ENCODE measurements around the gene TECPR2. TPM values are rescaled to one million over a fixed set of nuclear protein-coding genes. Genes with fewer than 3 reads are reported as not detected.
"Not testable (repeated sequence)": the region's sequence is repeated elsewhere in the genome, so short reads cannot be mapped to it uniquely, and the experiment has no call there.

TECPR2 gene
- total and polyA plus RNA-seq, 12 donors, result 5.1 to 74.3 (median 12.9) TPM

DNA sequence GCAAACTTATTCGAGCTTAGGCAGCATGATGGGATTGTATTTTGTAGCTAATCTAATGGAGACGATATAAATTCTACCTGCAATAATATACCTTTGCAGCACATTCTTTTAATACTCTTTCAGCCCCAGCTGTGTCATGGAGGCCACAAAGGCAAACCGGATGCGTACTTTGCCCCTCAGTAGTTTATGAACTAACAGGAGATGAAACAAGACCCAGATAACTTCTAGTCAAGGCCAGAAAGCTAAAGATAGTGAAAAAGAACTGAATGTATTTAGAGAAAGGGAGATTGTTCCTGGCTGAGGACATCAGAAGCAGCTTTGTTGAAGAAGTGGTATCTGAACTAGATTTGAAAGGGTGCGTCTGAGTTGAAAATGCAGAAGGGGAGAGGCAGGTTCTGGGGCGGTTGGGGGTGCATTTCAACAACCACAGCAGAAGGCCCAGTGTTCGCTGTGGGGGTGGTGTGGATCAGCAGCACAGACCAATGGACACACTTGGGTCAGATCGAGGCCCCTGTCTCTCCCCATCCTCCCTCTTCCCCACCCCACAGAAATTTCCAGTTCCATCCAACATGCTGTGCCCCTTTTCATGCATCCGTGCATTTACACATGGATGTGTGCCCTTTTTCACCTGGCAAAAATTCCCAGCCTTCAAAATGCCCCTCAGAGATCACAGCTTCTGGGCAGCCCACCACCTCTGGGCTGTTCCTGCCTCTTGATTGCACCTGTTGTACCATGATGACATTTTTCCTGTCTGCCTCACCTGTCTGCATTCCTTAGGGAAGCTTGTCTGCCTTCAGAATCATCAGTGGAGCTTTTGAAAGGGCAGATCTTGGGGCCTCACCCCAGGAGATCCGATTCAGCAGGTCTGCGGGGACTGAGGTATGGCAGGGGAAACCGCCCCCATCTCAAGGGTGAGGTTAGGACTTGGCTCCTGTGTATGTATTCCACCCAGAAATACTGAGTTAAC is 41.0 kb upstream of the TECPR2 start:
- no peaks in the 10 kb centered on the region for H3K9me3 ChIP-seq (replicated peaks in 1 of 3)
- no peaks in the 10 kb centered on the region for H3K27me3 ChIP-seq
- no peak for DNase-seq
- H3K27ac ChIP-seq, result peak overlapping the region in 1 of 5 donors; percentile 1
- H3K4me3 ChIP-seq, result no peak overlapping the region
- intact Hi-C loops (cut with DNase I), result loop anchor here in 1 of 2 donors (10.0 kb wide), 1 partner anchor 193 kb away; no protein-coding TSS in a partner anchor
- WGBS, 4 donors, result 78 to 83% (median 80%) methylated on average over 12 of the region's 12 CpGs
- peaks cover 0 to 7% of the 10 kb centered on the region in 2 donors for H3K36me3 ChIP-seq (replicated peaks in 1 of 2)
- TF ChIP-seq POLR2A (IDR thresholded peaks at IDR 0.05), result no peak
- TF ChIP-seq, protein P1, sequence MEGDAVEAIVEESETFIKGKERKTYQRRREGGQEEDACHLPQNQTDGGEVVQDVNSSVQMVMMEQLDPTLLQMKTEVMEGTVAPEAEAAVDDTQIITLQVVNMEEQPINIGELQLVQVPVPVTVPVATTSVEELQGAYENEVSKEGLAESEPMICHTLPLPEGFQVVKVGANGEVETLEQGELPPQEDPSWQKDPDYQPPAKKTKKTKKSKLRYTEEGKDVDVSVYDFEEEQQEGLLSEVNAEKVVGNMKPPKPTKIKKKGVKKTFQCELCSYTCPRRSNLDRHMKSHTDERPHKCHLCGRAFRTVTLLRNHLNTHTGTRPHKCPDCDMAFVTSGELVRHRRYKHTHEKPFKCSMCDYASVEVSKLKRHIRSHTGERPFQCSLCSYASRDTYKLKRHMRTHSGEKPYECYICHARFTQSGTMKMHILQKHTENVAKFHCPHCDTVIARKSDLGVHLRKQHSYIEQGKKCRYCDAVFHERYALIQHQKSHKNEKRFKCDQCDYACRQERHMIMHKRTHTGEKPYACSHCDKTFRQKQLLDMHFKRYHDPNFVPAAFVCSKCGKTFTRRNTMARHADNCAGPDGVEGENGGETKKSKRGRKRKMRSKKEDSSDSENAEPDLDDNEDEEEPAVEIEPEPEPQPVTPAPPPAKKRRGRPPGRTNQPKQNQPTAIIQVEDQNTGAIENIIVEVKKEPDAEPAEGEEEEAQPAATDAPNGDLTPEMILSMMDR (IDR thresholded peaks at IDR 0.05), result no peak
- H3K4me1 ChIP-seq (replicated peaks in 1 of 2), result peaks cover 6 to 30% of the 10 kb centered on the region in 2 donors

DNA sequence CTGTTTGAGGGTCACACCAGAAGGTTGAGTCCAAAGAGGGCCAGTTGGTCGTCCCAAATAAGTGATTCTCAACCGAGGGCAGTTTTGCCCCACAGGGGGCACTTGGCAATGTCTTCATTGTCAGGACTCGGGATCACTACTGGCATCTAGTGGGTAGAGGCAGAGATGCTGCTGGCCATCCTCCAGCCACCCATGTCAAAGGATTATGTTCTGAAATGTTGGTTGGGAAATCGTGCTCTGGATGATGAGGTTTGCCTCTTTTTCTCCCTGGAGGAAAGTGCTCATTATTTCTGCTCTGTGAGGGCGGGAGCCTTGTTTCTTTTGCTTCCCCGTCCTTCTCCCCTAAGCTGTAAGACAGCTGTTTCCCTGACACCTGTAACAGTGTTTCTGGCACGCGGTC is 39.6 kb upstream of the TECPR2 start:
- H3K36me3 ChIP-seq (replicated peaks in 1 of 2), result peaks cover 0 to 7% of the 10 kb centered on the region in 2 donors
- 36 to 41% (median 39%) methylated on average over 7 to 8 of the region's 8 CpGs for WGBS, 4 donors
- DNase-seq, result peak; percentile 49 to 89 (median 79)
- peak overlapping the region in 1 of 5 donors; percentile 19 for H3K27ac ChIP-seq
- TF ChIP-seq, protein P1 (IDR thresholded peaks at IDR 0.05), result peak; percentile 30 to 60 (median 44)
- TF ChIP-seq POLR2A (IDR thresholded peaks at IDR 0.05), result no peak
- H3K9me3 ChIP-seq (replicated peaks in 1 of 3), result no peaks in the 10 kb centered on the region
- H3K4me1 ChIP-seq (replicated peaks in 1 of 2), result peaks cover 6 to 20% of the 10 kb centered on the region in 2 donors
- no peak overlapping the region for H3K4me3 ChIP-seq
- intact Hi-C loops (cut with DNase I), result loop anchor here in 1 of 2 donors (10.0 kb wide), 1 partner anchor 192 kb away; no protein-coding TSS in a partner anchor
- H3K27me3 ChIP-seq, result no peaks in the 10 kb centered on the region

DNA sequence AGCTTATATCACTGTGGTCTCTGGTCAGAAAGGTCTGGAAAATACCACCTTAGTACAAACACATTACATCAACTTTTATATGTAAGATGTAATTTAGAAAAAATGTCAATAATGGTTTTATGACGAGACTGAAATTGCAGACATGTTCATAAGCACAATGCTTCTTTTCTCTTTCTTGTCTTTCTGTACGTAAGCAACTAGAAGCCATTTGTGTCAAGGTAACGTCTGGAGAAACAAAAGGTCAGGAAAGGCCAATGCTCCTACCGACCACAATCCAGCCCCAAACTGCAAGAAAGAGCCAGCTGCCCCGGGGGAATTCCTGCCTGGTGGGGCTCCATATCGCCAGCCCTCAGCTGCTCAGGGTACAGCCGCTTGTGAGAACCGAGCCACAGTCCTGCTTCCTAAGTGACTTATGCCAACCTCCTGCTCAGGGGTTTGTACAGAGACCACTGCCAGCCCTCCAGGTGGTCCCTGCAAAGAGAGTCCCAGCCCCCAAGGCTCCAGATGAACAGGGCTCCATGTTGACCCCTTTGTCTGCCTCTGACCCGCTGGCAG is 36.9 kb upstream of the TECPR2 start:
- intact Hi-C loops (cut with DNase I), result loop anchor here in 1 of 2 donors (10.0 kb wide), 1 partner anchor 189 kb away; no protein-coding TSS in a partner anchor
- DNase-seq, result no peak
- H3K9me3 ChIP-seq (replicated peaks in 1 of 3), result no peaks in the 10 kb centered on the region
- H3K27ac ChIP-seq, result no peak overlapping the region
- peaks cover 0 to 6% of the 10 kb centered on the region in 2 donors for H3K4me1 ChIP-seq (replicated peaks in 1 of 2)
- no peaks in the 10 kb centered on the region for H3K27me3 ChIP-seq
- peaks cover 0 to 7% of the 10 kb centered on the region in 2 donors for H3K36me3 ChIP-seq (replicated peaks in 1 of 2)
- no peak for TF ChIP-seq POLR2A (IDR thresholded peaks at IDR 0.05)
- TF ChIP-seq, protein P1 (IDR thresholded peaks at IDR 0.05), result no peak
- H3K4me3 ChIP-seq, result no peak overlapping the region
- WGBS, 4 donors, result 65 to 72% (median 70%) methylated on average over 7 to 9 of the region's 9 CpGs

GRCh38 chr14:102326583-102326982 is 36.2 kb upstream of the TECPR2 start:
- 90 to 95% (median 93%) methylated on average over 12 to 14 of the region's 14 CpGs for WGBS, 4 donors
- Histone ChIP-seq H3K4me3 (no peak overlapping the region), H3K4me1 (replicated peaks in 1 of 2) (no peaks in the 10 kb centered on the region), H3K27ac (no peak overlapping the region), H3K36me3 (replicated peaks in 1 of 2) (peaks cover 0 to 7% of the 10 kb centered on the region in 2 donors), H3K9me3 (replicated peaks in 1 of 3) (no peaks in the 10 kb centered on the region), H3K27me3 (no peaks in the 10 kb centered on the region)
- TF ChIP-seq POLR2A (IDR thresholded peaks at IDR 0.05), result no peak
- TF ChIP-seq, protein P1 (IDR thresholded peaks at IDR 0.05), result no peak
- no peak for DNase-seq
- intact Hi-C loops (cut with DNase I), result loop anchor here in 1 of 2 donors (10.0 kb wide), 1 partner anchor 188 kb away; no protein-coding TSS in a partner anchor

DNA sequence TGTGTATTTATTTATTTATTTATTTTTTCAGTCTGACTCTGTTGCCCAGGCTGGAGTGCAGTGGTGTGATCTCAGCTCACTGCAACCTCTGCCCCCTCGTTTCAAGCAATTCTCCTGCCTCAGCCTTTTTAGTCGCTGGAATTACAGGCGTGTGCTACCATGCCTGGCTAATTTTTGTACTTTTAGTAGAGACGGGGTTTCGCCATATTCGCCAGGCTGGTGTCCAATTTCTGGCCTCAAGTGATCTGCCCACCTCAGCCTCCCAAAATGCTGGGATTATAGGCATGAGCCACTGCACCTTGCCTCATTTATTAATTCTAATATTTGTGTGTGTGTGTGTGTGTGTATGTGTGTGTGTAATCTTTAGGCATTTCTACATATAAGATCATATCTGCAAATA is 33.4 kb upstream of the TECPR2 start:
- not testable (repeated sequence) for H3K27ac ChIP-seq; H3K4me3 ChIP-seq; H3K27me3 ChIP-seq; DNase-seq; H3K9me3 ChIP-seq (replicated peaks in 1 of 3); H3K4me1 ChIP-seq (replicated peaks in 1 of 2)
- 91 to 96% (median 94%) methylated on average over 6 of the region's 6 CpGs for WGBS, 4 donors
- intact Hi-C loops (cut with DNase I), result loop anchor here in 1 of 2 donors (10.0 kb wide), 1 partner anchor 185 kb away; no protein-coding TSS in a partner anchor
- peaks cover 0 to 16% of the 10 kb centered on the region in 2 donors for H3K36me3 ChIP-seq (replicated peaks in 1 of 2)

All from adrenal gland (tissue), 12 donors.